GM18498 (cell line): ENCODE data around the gene BAMBI.

Experiments used
- ATAC-seq: cut with Tn5 transposase; IDR thresholded peaks from one replicate; pipeline ENCODE4 v1.9.1; 2021; ENCODE audit warnings: mild to moderate bottlenecking, moderate library complexity; ENCODE audit not compliant: unreplicated experiment

Gene BAMBI

GRCh38 chr10:28674782-28675181, 2.5 kb upstream of the BAMBI start:
- no peak for ATAC-seq

GRCh38 chr10:28676326-28676967, 874 bp upstream of the BAMBI start:
- peak; percentile 1 for ATAC-seq

GRCh38 chr10:28677888-28678686, 766 bp downstream of the BAMBI start:
- no peak for ATAC-seq

GRCh38 chr10:28678687-28679457, 1.6 kb downstream of the BAMBI start:
- no peak for ATAC-seq

GRCh38 chr10:28679581-28680357, 2.4 kb downstream of the BAMBI start:
- ATAC-seq = no peak

- no peak for ATAC-seq
Observed at GRCh38 chr10:28680358-28680752, 3.0 kb downstream of the BAMBI start.

GRCh38 chr10:28681291-28681763, 4.0 kb downstream of the BAMBI start:
- ATAC-seq = no peak

- ATAC-seq = no peak
Observed at GRCh38 chr10:28681928-28682750, 4.8 kb downstream of the BAMBI start.

GRCh38 chr10:28684157-28684985, 7.0 kb downstream of the BAMBI start:
- ATAC-seq = no peak

GRCh38 chr10:28684986-28685580, 7.8 kb downstream of the BAMBI start:
- ATAC-seq = no peak

GRCh38 chr10:28685717-28686116, 8.4 kb downstream of the BAMBI start:
- ATAC-seq = no peak

GRCh38 chr10:28686835-28687682, 9.7 kb downstream of the BAMBI start:
- no peak for ATAC-seq

- no peak for ATAC-seq
Observed at GRCh38 chr10:28687683-28688001, 10.3 kb downstream of the BAMBI start.

- no peak for ATAC-seq
Observed at GRCh38 chr10:28690545-28690944, 13.2 kb downstream of the BAMBI start.

- ATAC-seq = no peak
Observed at GRCh38 chr10:28691187-28691694, 13.9 kb downstream of the BAMBI start.

GRCh38 chr10:28692050-28692449, 14.7 kb downstream of the BAMBI start:
- ATAC-seq = no peak

GRCh38 chr10:28694530-28694929, 17.2 kb downstream of the BAMBI start:
- ATAC-seq = no peak

- no peak for ATAC-seq
Observed at GRCh38 chr10:28698075-28698474, 20.8 kb downstream of the BAMBI start.
